Fibroblast of lung (primary cell): ENCODE results near the gene CATSPER1.

ENCODE experiments used
- EZH2 ChIP-seq: IDR thresholded peaks from 2 replicates; pipeline ENCODE4 v1.5.1; 2012; ENCODE audit warnings: low read length, control low read depth, mild to moderate bottlenecking; ENCODE audit errors: missing control alignments
- TF ChIP-seq, protein P1 (sequence below), 2 donors: IDR thresholded peaks in 1 of 2; conservative IDR thresholded peaks in 1 of 2; 1 replicate in 1 of 2; 2 replicates in 1 of 2; pipeline ENCODE4 v1.5.1; 2011 to 2012; ENCODE audit warnings: low read length in 2 of 2, control low read depth in 1 of 2, inconsistent platforms in 1 of 2, low read depth in 1 of 2, mild to moderate bottlenecking in 1 of 2

DNA sequence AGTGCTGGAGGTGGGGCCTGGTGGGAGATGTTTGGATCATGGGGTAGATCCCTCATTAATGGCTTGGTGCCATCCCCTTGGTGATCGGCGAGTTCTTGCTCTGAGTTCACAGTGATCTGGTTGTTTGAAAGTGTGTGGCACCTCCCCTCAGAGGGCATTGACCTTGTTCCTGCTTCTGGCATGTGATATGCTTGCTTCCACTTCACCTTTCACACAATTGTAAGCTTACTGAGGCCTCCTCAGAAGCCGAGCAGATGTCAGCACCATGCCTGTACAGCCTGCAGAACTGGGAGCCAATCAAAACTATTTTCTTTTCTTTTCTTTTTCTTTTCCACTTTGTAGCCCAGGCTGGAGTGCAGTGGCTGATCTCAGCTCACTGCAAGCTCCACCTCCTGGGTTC, 11.0 kb upstream of the CATSPER1 start:
- TF ChIP-seq, protein P1, sequence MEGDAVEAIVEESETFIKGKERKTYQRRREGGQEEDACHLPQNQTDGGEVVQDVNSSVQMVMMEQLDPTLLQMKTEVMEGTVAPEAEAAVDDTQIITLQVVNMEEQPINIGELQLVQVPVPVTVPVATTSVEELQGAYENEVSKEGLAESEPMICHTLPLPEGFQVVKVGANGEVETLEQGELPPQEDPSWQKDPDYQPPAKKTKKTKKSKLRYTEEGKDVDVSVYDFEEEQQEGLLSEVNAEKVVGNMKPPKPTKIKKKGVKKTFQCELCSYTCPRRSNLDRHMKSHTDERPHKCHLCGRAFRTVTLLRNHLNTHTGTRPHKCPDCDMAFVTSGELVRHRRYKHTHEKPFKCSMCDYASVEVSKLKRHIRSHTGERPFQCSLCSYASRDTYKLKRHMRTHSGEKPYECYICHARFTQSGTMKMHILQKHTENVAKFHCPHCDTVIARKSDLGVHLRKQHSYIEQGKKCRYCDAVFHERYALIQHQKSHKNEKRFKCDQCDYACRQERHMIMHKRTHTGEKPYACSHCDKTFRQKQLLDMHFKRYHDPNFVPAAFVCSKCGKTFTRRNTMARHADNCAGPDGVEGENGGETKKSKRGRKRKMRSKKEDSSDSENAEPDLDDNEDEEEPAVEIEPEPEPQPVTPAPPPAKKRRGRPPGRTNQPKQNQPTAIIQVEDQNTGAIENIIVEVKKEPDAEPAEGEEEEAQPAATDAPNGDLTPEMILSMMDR (conservative IDR thresholded peaks at IDR 0.05 in 1 of 2, IDR thresholded peaks at IDR 0.05 in 1 of 2; ENCODE audit: low read depth in 1 of 2, low read length in 2 of 2), result no peak
- TF ChIP-seq EZH2, result no peak
